Measurements from ENCODE around the gene UBL5.
A peak's percentile ranks its signal among the peaks of the same experiment; 100 is the strongest.
"Not testable (repeated sequence)": the region's sequence is repeated elsewhere in the genome, so short reads cannot be mapped to it uniquely, and the experiment has no call there.

Gene UBL5

GRCh38 chr19:9811139-9811538 is 16.6 kb upstream of the UBL5 start:
- no peak for DNase-seq (ENCODE audit: low read depth, low spot score)

GRCh38 chr19:9818175-9818733 is 9.5 kb upstream of the UBL5 start:
- DNase-seq (ENCODE audit: low read depth, low spot score) = no peak

- peak; percentile 99 for DNase-seq (ENCODE audit: low read depth, low spot score)
Measured at GRCh38 chr19:9818734-9819595, 8.8 kb upstream of the UBL5 start, which contains the start of gene FBXL12. Gene FBXL12, minus strand, starts transcription at chr19:9819079. Its CDS starts 266 bp downstream, at chr19:9818813.

GRCh38 chr19:9819596-9819909 is 8.2 kb upstream of the UBL5 start:
- DNase-seq (ENCODE audit: low read depth, low spot score) = no peak

GRCh38 chr19:9820034-9820433 is 7.7 kb upstream of the UBL5 start:
- not testable (repeated sequence) for DNase-seq (ENCODE audit: low read depth, low spot score)

- no peak for DNase-seq (ENCODE audit: low read depth, low spot score)
Measured at GRCh38 chr19:9823816-9824215, 3.9 kb upstream of the UBL5 start.

- DNase-seq (ENCODE audit: low read depth, low spot score) = no peak
Measured at GRCh38 chr19:9828551-9829063, 889 bp downstream of the UBL5 start.

GRCh38 chr19:9834307-9834725 is 6.6 kb downstream of the UBL5 start:
- no peak for DNase-seq (ENCODE audit: low read depth, low spot score)

- DNase-seq (ENCODE audit: low read depth, low spot score) = peak; percentile 100
Measured at GRCh38 chr19:9834726-9835506, 7.2 kb downstream of the UBL5 start, which contains the start of gene PIN1. Gene PIN1, plus strand, starts transcription at chr19:9835318. Its CDS starts 27 bp downstream, at chr19:9835345.

- DNase-seq (ENCODE audit: low read depth, low spot score) = no peak
Measured at GRCh38 chr19:9835507-9835949, 7.8 kb downstream of the UBL5 start.

GRCh38 chr19:9836021-9836420 is 8.3 kb downstream of the UBL5 start:
- no peak for DNase-seq (ENCODE audit: low read depth, low spot score)

- DNase-seq (ENCODE audit: low read depth, low spot score) = no peak
Measured at GRCh38 chr19:9838324-9838723, 10.6 kb downstream of the UBL5 start.

- DNase-seq (ENCODE audit: low read depth, low spot score) = no peak
Measured at GRCh38 chr19:9839415-9839814, 11.7 kb downstream of the UBL5 start.

- no peak for DNase-seq (ENCODE audit: low read depth, low spot score)
Measured at GRCh38 chr19:9842834-9843625, 15.3 kb downstream of the UBL5 start.

GRCh38 chr19:9843626-9844273 is 16.0 kb downstream of the UBL5 start:
- DNase-seq (ENCODE audit: low read depth, low spot score) = not testable (repeated sequence)

- DNase-seq (ENCODE audit: low read depth, low spot score) = peak; percentile 69
Measured at GRCh38 chr19:9847087-9847671, 19.5 kb downstream of the UBL5 start.

GRCh38 chr19:9848060-9848459 is 20.3 kb downstream of the UBL5 start:
- peak; percentile 48 for DNase-seq (ENCODE audit: low read depth, low spot score)

GRCh38 chr19:9848762-9849161 is 21.0 kb downstream of the UBL5 start:
- DNase-seq (ENCODE audit: low read depth, low spot score) = no peak

- DNase-seq (ENCODE audit: low read depth, low spot score) = no peak
Measured at GRCh38 chr19:9849791-9850190, 22.1 kb downstream of the UBL5 start.

- DNase-seq (ENCODE audit: low read depth, low spot score) = no peak
Measured at GRCh38 chr19:9850235-9850959, 22.7 kb downstream of the UBL5 start.
